ENCODE results near the gene IFIH1.

Gene IFIH1

DNA sequence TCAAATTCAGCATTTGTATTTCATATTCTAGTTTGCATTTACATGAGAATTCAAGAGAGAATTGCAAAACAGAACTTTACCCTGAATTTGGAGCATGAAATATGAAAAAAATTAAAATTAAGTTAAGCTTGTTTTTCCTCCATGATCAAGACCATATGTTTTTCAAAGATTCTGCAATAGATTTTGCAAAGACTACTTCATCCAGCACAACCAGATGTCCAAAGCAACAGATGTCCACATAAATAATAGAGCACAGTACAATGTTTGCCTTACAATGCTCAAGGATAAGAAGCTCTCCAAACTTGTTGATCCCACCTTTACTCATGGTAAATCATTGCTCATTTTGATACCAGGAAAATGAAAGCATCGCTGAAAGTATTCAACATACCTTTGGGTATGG lies 100.9 kb downstream of the IFIH1 start:
- peak; percentile 52 for DNase-seq (ENCODE audit: extremely low read depth, low read depth)
- TF ChIP-seq, protein P1, sequence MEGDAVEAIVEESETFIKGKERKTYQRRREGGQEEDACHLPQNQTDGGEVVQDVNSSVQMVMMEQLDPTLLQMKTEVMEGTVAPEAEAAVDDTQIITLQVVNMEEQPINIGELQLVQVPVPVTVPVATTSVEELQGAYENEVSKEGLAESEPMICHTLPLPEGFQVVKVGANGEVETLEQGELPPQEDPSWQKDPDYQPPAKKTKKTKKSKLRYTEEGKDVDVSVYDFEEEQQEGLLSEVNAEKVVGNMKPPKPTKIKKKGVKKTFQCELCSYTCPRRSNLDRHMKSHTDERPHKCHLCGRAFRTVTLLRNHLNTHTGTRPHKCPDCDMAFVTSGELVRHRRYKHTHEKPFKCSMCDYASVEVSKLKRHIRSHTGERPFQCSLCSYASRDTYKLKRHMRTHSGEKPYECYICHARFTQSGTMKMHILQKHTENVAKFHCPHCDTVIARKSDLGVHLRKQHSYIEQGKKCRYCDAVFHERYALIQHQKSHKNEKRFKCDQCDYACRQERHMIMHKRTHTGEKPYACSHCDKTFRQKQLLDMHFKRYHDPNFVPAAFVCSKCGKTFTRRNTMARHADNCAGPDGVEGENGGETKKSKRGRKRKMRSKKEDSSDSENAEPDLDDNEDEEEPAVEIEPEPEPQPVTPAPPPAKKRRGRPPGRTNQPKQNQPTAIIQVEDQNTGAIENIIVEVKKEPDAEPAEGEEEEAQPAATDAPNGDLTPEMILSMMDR (IDR thresholded peaks at IDR 0.05; ENCODE audit: low read depth, low read length) = no peak
